Activated B cell treated with CpG ODN at 0.5 μM for 24 hours (primary cell): ENCODE data around the gene HGF. TPM values are rescaled to one million over a fixed set of nuclear protein-coding genes. Genes with fewer than 3 reads are reported as not detected.

Experiments used
- ATAC-seq: fragments of 200-7000 bp; cut with Tn5 transposase; one replicate; pipeline ENCODE4 v1.10.0; 2021; ENCODE audit warnings: low read depth, mild to moderate bottlenecking, moderate library complexity
- CTCF ChIA-PET: fragments of 350-600 bp; sonication (Branson Sonifier 250); formaldehyde crosslinking; loops from one replicate; lab custom pipeline; 2021; ENCODE audit warnings: antibody characterized with exemption; lab: Charles Lee
- POLR2A ChIA-PET: fragments of 350-600 bp; sonication (Branson Sonifier 250); formaldehyde crosslinking; loops from one replicate; lab custom pipeline; 2021; ENCODE audit warnings: antibody characterized with exemption; lab: Charles Lee
- DNase-seq: peaks from one replicate; pipeline ENCODE4 v3.0.0; 2022
- H3K27ac Mint-ChIP-seq: one replicate; pipeline ENCODE4 v1.8.0; 2020; ENCODE audit warnings: mixed read lengths
- H3K27me3 Mint-ChIP-seq: one replicate; pipeline ENCODE4 v1.8.0; 2021; ENCODE audit warnings: mixed read lengths
- H3K36me3 Mint-ChIP-seq: one replicate; pipeline ENCODE4 v1.8.0; 2021; ENCODE audit warnings: low read depth, mixed read lengths
- H3K4me1 Mint-ChIP-seq: one replicate; pipeline ENCODE4 v1.8.0; 2021; ENCODE audit warnings: mixed read lengths
- H3K4me3 Mint-ChIP-seq: one replicate; pipeline ENCODE4 v1.8.0; 2020; ENCODE audit warnings: mild to moderate bottlenecking, mixed read lengths
- H3K9me3 Mint-ChIP-seq: one replicate; pipeline ENCODE4 v1.8.0; 2020; ENCODE audit warnings: mixed read lengths
- intact Hi-C: fragments of 100-400 bp; cut with micrococcal nuclease; formaldehyde crosslinking; loops from one replicate; pipeline ENCODE4 v1.15.1; 2024
- total RNA-seq: library from RNA; stranded (reverse); gene quantifications from 2 replicates; pipeline ENCODE4 v1.2.3, GENCODE V29; 2022
- TF ChIP-seq, protein P1 (sequence below): fragments of 200-600 bp; IDR thresholded peaks from one replicate; pipeline ENCODE4 v1.8.0; 2022; ENCODE audit warnings: antibody characterized with exemption, mild to moderate bottlenecking

Gene HGF
- total RNA-seq, 1 donor from 2014 or later, result not detected

- TF ChIP-seq, protein P1, sequence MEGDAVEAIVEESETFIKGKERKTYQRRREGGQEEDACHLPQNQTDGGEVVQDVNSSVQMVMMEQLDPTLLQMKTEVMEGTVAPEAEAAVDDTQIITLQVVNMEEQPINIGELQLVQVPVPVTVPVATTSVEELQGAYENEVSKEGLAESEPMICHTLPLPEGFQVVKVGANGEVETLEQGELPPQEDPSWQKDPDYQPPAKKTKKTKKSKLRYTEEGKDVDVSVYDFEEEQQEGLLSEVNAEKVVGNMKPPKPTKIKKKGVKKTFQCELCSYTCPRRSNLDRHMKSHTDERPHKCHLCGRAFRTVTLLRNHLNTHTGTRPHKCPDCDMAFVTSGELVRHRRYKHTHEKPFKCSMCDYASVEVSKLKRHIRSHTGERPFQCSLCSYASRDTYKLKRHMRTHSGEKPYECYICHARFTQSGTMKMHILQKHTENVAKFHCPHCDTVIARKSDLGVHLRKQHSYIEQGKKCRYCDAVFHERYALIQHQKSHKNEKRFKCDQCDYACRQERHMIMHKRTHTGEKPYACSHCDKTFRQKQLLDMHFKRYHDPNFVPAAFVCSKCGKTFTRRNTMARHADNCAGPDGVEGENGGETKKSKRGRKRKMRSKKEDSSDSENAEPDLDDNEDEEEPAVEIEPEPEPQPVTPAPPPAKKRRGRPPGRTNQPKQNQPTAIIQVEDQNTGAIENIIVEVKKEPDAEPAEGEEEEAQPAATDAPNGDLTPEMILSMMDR, result no peak
- CTCF ChIA-PET, result no interaction called here
- Mint-ChIP-seq H3K4me1 (no peaks in the 10 kb centered on the region), H3K27ac (no peak overlapping the region), H3K27me3 (no peaks in the 10 kb centered on the region), H3K4me3 (no peak overlapping the region), H3K9me3 (peaks cover 10% of the 10 kb centered on the region), H3K36me3 (no peaks in the 10 kb centered on the region)
- ATAC-seq, result no peak
- DNase-seq, result no peak
- intact Hi-C loops, result no loop called here
- POLR2A ChIA-PET, result no interaction called here
These were observed 117.6 kb downstream of the HGF start for GRCh38 chr7:81652225-81652624.
